ENCODE results near the gene RHOH.
"Not testable (repeated sequence)": the region's sequence is repeated elsewhere in the genome, so short reads cannot be mapped to it uniquely, and the experiment has no call there.

RHOH gene

GRCh38 chr4:40288566-40288965 is 91.7 kb downstream of the RHOH start:
- no peak overlapping the region for H3K4me3 ChIP-seq (ENCODE audit: control insufficient read depth, low read depth, low read length)
- TF ChIP-seq CTCF (IDR thresholded peaks at IDR 0.05; ENCODE audit: control insufficient read depth, insufficient read depth, low read depth, low read length, missing control alignments), result no peak
- DNase-seq (ENCODE audit: low read depth), result no peak

GRCh38 chr4:40289366-40290188 is 92.7 kb downstream of the RHOH start:
- TF ChIP-seq CTCF (IDR thresholded peaks at IDR 0.05; ENCODE audit: control insufficient read depth, insufficient read depth, low read depth, low read length, missing control alignments), result no peak
- no peak for DNase-seq (ENCODE audit: low read depth)
- H3K4me3 ChIP-seq (ENCODE audit: control insufficient read depth, low read depth, low read length), result no peak overlapping the region

- H3K4me3 ChIP-seq (ENCODE audit: control insufficient read depth, low read depth, low read length); DNase-seq (ENCODE audit: low read depth): not testable (repeated sequence)
Measured at GRCh38 chr4:40290611-40291186, 93.9 kb downstream of the RHOH start.

GRCh38 chr4:40292313-40292759 is 95.5 kb downstream of the RHOH start:
- no peak for DNase-seq (ENCODE audit: low read depth)
- H3K4me3 ChIP-seq (ENCODE audit: control insufficient read depth, low read depth, low read length), result no peak overlapping the region
- no peak for TF ChIP-seq CTCF (IDR thresholded peaks at IDR 0.05; ENCODE audit: control insufficient read depth, insufficient read depth, low read depth, low read length, missing control alignments)

- no peak for TF ChIP-seq CTCF (IDR thresholded peaks at IDR 0.05; ENCODE audit: control insufficient read depth, insufficient read depth, low read depth, low read length, missing control alignments)
- DNase-seq (ENCODE audit: low read depth), result no peak
- no peak overlapping the region for H3K4me3 ChIP-seq (ENCODE audit: control insufficient read depth, low read depth, low read length)
Measured at GRCh38 chr4:40294339-40294738, 97.5 kb downstream of the RHOH start.

- DNase-seq (ENCODE audit: low read depth); H3K4me3 ChIP-seq (ENCODE audit: control insufficient read depth, low read depth, low read length): not testable (repeated sequence)
Measured at GRCh38 chr4:40295030-40295429, 98.2 kb downstream of the RHOH start.

- H3K4me3 ChIP-seq (ENCODE audit: control insufficient read depth, low read depth, low read length), result no peak overlapping the region
- DNase-seq (ENCODE audit: low read depth), result no peak
- TF ChIP-seq CTCF (IDR thresholded peaks at IDR 0.05; ENCODE audit: control insufficient read depth, insufficient read depth, low read depth, low read length, missing control alignments), result no peak
Measured at GRCh38 chr4:40295572-40295971, 98.7 kb downstream of the RHOH start.

All from AG09309 (cell line).